ENCODE data around the gene DPY19L3.
"Not testable (repeated sequence)": the region's sequence is repeated elsewhere in the genome, so short reads cannot be mapped to it uniquely, and the experiment has no call there.

Gene DPY19L3

DNA sequence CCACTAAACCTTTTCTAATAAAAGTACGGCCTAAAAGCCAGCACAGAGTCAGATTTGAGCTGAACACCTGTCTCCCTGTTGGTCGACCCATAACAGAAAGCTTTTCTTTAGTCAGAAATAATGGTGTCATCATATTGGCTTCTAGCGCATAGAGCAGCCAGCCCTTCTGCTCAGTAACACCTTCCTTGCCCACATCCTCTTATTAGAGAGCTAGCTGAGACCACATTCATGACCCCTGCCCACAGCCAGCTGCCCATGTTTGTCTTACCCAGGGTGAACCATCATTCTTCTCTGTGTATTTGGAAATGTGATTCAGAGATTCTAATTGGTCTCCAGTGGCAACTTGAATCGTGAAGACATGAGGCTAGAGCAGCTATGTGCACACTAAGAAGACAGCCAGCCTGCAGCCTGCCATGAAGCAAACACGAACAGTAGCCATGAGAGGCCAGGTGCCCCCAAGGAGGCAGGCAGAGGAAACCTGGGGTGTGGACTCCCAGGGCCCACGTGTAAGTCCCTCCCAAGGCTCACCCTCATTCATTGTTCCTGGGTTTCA is 93.2 kb downstream of the DPY19L3 start:
- Histone ChIP-seq H3K36me3 (ENCODE audit: control insufficient read depth, low read length) (no peaks in the 10 kb centered on the region), H3K4me3 (ENCODE audit: low read length) (no peak overlapping the region), H4K20me1 (ENCODE audit: control insufficient read depth, insufficient read depth, low read depth, low read length) (no peaks in the 10 kb centered on the region), H3K9me2 (replicated peaks; ENCODE audit: control insufficient read depth, low read length) (no peaks in the 10 kb centered on the region), H3K27ac (ENCODE audit: low read depth, low read length) (no peak overlapping the region), H3K27me3 (ENCODE audit: control insufficient read depth, low read length) (no peaks in the 10 kb centered on the region), H3K9me3 (ENCODE audit: control insufficient read depth, insufficient read depth, low read length) (no peaks in the 10 kb centered on the region), H3K4me1 (ENCODE audit: control insufficient read depth, low read length) (no peaks in the 10 kb centered on the region), H3F3A (ENCODE audit: control insufficient read depth, insufficient read depth) (no peaks in the 10 kb centered on the region), H3K4me2 (ENCODE audit: low read length) (no peak overlapping the region), H3K79me2 (ENCODE audit: control insufficient read depth, low read length) (no peaks in the 10 kb centered on the region)
- TF ChIP-seq EZH2phosphoT487 (IDR thresholded peaks at IDR 0.05; ENCODE audit: borderline replicate concordance, low read length) = no peak
- TF ChIP-seq, protein P1, sequence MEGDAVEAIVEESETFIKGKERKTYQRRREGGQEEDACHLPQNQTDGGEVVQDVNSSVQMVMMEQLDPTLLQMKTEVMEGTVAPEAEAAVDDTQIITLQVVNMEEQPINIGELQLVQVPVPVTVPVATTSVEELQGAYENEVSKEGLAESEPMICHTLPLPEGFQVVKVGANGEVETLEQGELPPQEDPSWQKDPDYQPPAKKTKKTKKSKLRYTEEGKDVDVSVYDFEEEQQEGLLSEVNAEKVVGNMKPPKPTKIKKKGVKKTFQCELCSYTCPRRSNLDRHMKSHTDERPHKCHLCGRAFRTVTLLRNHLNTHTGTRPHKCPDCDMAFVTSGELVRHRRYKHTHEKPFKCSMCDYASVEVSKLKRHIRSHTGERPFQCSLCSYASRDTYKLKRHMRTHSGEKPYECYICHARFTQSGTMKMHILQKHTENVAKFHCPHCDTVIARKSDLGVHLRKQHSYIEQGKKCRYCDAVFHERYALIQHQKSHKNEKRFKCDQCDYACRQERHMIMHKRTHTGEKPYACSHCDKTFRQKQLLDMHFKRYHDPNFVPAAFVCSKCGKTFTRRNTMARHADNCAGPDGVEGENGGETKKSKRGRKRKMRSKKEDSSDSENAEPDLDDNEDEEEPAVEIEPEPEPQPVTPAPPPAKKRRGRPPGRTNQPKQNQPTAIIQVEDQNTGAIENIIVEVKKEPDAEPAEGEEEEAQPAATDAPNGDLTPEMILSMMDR (IDR thresholded peaks at IDR 0.05; ENCODE audit: low read depth, low read length, poor library complexity, severe bottlenecking) = no peak

DNA sequence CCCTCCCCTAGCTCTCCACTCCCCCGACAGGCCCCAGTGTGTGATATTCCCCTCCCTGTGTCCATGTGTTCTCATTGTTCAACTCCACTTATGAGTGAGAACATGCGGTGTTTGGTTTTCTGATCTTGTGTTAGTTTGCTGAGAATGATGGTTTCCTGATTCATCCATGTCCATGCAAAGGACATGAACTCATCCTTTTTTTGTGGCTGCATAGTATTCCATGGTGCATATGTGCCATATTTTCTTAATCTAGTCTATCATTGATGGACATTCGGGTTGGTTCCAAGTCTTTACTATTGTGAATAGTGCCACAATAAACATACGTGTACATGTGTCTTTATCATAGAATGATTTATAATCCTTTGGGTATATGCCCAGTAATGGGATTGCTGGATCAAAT is 106.9 kb downstream of the DPY19L3 start:
- H3K79me2 ChIP-seq (ENCODE audit: control insufficient read depth, low read length); H3K9me3 ChIP-seq (ENCODE audit: control insufficient read depth, insufficient read depth, low read length); H3K4me3 ChIP-seq (ENCODE audit: low read length); H3K27ac ChIP-seq (ENCODE audit: low read depth, low read length); H3K27me3 ChIP-seq (ENCODE audit: control insufficient read depth, low read length); H4K20me1 ChIP-seq (ENCODE audit: control insufficient read depth, insufficient read depth, low read depth, low read length); H3F3A ChIP-seq (ENCODE audit: control insufficient read depth, insufficient read depth); H3K36me3 ChIP-seq (ENCODE audit: control insufficient read depth, low read length); H3K4me2 ChIP-seq (ENCODE audit: low read length); H3K4me1 ChIP-seq (ENCODE audit: control insufficient read depth, low read length); H3K9me2 ChIP-seq (replicated peaks; ENCODE audit: control insufficient read depth, low read length): not testable (repeated sequence)

DNA sequence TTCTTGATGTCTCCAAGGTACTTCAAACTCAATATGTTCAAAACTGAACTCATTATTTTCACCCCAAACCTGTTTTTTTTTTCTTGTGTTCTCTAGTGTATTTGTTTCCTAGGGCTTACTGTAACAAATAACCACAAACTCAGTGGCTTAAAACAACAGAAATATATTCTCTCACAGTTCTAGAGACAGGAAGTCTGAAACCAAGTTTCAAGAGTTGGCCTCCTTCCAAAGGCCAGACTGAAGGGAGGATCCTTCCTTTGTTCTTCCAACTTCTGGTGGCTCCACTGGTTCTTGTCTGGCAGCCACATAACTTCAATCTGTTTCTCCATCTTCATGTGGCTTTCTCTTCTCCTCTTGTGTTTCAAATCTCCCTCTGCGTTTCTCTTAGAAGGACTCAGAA is 113.5 kb downstream of the DPY19L3 start:
- H3K79me2 ChIP-seq (ENCODE audit: control insufficient read depth, low read length) = no peaks in the 10 kb centered on the region
- no peaks in the 10 kb centered on the region for H3K36me3 ChIP-seq (ENCODE audit: control insufficient read depth, low read length)
- H3K4me1 ChIP-seq (ENCODE audit: control insufficient read depth, low read length) = no peaks in the 10 kb centered on the region
- H4K20me1 ChIP-seq (ENCODE audit: control insufficient read depth, insufficient read depth, low read depth, low read length) = no peaks in the 10 kb centered on the region
- H3K4me2 ChIP-seq (ENCODE audit: low read length) = no peak overlapping the region
- H3F3A ChIP-seq (ENCODE audit: control insufficient read depth, insufficient read depth) = no peaks in the 10 kb centered on the region
- H3K9me3 ChIP-seq (ENCODE audit: control insufficient read depth, insufficient read depth, low read length) = no peaks in the 10 kb centered on the region
- no peak overlapping the region for H3K27ac ChIP-seq (ENCODE audit: low read depth, low read length)
- H3K9me2 ChIP-seq (replicated peaks; ENCODE audit: control insufficient read depth, low read length) = no peaks in the 10 kb centered on the region
- no peaks in the 10 kb centered on the region for H3K27me3 ChIP-seq (ENCODE audit: control insufficient read depth, low read length)
- no peak overlapping the region for H3K4me3 ChIP-seq (ENCODE audit: low read length)
- TF ChIP-seq, protein P1 (IDR thresholded peaks at IDR 0.05; ENCODE audit: low read depth, low read length, poor library complexity, severe bottlenecking) = no peak
- TF ChIP-seq EZH2phosphoT487 (IDR thresholded peaks at IDR 0.05; ENCODE audit: borderline replicate concordance, low read length) = no peak

DNA sequence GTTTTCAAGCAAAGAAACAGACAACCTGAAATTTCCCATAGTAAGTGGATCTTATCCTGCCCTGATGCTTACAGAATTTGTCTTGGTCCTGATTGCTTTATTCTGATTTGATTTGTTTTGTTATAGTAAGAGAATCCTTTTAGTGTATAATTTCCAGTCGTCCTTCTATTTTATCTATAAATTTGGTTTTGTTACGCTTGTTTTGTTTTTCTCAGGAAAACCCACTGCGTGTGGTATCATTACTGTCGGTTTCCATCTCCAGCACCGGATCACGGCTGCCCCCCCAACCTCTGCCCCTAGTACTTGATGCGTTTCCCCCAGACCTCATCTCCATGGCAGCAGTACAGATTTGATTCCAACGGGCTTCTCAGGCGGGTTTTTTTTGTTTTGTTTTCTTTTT is 117.4 kb downstream of the DPY19L3 start:
- Histone ChIP-seq H3K27me3 (ENCODE audit: control insufficient read depth, low read length) (no peaks in the 10 kb centered on the region), H3K36me3 (ENCODE audit: control insufficient read depth, low read length) (no peaks in the 10 kb centered on the region), H3K79me2 (ENCODE audit: control insufficient read depth, low read length) (no peaks in the 10 kb centered on the region), H3K27ac (ENCODE audit: low read depth, low read length) (no peak overlapping the region), H3F3A (ENCODE audit: control insufficient read depth, insufficient read depth) (no peaks in the 10 kb centered on the region), H3K4me3 (ENCODE audit: low read length) (no peak overlapping the region), H3K4me1 (ENCODE audit: control insufficient read depth, low read length) (no peaks in the 10 kb centered on the region), H3K9me3 (ENCODE audit: control insufficient read depth, insufficient read depth, low read length) (no peaks in the 10 kb centered on the region), H3K9me2 (replicated peaks; ENCODE audit: control insufficient read depth, low read length) (no peaks in the 10 kb centered on the region), H4K20me1 (ENCODE audit: control insufficient read depth, insufficient read depth, low read depth, low read length) (no peaks in the 10 kb centered on the region), H3K4me2 (ENCODE audit: low read length) (no peak overlapping the region)
- TF ChIP-seq, protein P1 (IDR thresholded peaks at IDR 0.05; ENCODE audit: low read depth, low read length, poor library complexity, severe bottlenecking) = no peak
- no peak for TF ChIP-seq EZH2phosphoT487 (IDR thresholded peaks at IDR 0.05; ENCODE audit: borderline replicate concordance, low read length)

All from DOHH2 (cell line).